B cell (primary cell): ENCODE measurements around the gene NDUFAF5.

Experiments
- EZH2 ChIP-seq: IDR thresholded peaks from 2 replicates; pipeline ENCODE4 v1.6.1; 2012; ENCODE audit warnings: borderline replicate concordance, low read depth, mild to moderate bottlenecking, moderate library complexity, low read length; ENCODE audit not compliant: insufficient read depth, poor library complexity, severe bottlenecking
- TF ChIP-seq, protein P1 (sequence below): fragments of 200-600 bp; IDR thresholded peaks from one replicate; pipeline ENCODE4 v1.8.0; 2022; ENCODE audit warnings: antibody characterized with exemption, mild to moderate bottlenecking

DNA sequence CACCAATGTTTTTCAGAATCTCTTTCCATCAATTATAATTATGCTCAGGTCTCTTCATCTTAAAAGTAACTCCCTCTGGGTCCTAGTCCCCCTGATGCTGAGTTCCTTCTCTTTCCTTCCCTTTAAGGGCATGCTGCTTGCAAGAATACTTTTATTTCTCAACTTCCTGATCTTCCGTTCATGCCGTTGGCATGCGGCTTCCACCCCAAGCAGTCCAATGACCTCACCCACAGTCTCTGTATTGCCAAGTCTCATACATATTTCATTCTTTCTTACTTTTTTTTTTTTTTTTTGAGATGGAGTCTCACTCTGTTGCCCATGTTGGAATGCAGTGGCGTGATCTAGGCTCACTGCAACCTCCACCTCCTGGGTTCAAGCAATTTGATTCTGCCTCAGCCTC lies 83.5 kb downstream of the NDUFAF5 start:
- TF ChIP-seq, protein P1, sequence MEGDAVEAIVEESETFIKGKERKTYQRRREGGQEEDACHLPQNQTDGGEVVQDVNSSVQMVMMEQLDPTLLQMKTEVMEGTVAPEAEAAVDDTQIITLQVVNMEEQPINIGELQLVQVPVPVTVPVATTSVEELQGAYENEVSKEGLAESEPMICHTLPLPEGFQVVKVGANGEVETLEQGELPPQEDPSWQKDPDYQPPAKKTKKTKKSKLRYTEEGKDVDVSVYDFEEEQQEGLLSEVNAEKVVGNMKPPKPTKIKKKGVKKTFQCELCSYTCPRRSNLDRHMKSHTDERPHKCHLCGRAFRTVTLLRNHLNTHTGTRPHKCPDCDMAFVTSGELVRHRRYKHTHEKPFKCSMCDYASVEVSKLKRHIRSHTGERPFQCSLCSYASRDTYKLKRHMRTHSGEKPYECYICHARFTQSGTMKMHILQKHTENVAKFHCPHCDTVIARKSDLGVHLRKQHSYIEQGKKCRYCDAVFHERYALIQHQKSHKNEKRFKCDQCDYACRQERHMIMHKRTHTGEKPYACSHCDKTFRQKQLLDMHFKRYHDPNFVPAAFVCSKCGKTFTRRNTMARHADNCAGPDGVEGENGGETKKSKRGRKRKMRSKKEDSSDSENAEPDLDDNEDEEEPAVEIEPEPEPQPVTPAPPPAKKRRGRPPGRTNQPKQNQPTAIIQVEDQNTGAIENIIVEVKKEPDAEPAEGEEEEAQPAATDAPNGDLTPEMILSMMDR, result no peak
- TF ChIP-seq EZH2, result no peak
